Dedifferentiated amniotic fluid mesenchymal stem cell (primary cell): ENCODE data around the gene YKT6.

Experiments
- DNase-seq: peaks from one replicate; pipeline ENCODE4 v3.0.0-alpha.2; 2016; ENCODE audit errors: extremely low spot score

The YKT6 gene

DNA sequence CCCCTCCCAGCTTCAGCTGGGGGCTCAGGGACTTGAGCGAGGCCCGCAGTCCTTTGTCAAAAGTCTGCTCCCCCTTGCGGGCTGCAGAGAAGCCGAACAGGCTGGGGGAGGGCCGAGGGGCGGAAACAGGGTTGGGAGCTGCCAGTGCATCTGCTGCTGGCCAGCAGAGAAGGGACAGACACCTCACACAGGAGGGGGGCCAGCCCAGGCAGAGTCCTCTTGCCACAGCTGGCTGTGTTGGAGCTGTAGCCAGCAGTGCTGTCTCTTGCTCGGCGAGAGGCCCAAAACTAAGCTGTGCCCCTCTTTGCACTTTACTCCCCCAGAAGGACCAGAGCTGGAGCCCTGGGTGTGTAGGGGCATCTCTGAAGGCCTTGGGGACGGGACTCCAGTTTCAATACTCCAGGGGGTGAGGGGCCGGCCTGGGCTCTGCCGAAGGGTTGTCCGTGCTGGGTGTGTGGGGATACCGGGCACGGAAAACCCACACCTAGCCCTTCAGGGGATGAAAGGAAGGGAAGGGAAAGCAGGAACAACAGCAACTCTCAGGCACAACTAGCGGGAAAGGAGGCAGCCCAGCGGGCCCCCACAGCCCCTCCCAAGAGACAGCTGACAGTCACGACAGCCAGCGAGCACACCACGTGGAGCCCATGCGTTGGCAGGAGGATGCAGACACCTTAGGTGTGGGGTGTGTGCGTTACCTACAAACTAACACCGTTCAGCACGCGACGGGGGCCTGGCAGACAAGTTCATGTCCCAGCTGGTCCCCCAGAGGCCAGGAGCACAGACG, 17.8 kb downstream of the YKT6 start:
- DNase-seq: no peak

DNA sequence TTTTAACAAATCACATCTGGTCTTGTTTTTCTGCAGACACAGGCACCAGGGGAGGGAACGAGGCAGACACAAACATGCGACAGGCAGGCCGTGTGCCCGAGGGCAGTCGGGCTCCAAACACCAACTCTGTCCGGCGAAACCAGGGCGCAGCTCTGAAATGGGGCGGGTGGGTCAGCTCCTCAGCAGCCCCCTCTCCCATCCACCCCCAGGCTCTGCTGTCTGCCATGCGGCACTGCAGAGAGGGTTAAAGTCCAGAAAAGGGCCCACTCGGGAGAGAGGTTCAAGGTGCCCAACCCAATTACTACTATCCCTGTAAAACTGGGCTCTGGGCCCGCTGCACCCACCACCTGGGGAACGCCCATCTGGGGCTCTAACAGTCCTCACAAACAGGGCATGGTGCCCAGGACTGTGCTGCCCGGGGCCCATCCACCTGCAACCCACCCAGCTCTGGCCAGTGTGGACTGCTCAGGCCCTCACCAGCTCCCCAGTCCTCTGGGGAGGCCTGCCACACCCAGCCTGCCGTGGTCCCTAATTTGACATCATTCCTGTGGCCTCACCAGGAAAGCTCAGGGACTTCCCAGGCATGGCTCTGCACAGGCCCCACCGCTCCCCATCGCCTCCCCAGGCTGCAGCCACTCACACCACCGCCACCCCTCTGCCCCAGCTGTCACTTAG, 18.7 kb downstream of the YKT6 start:
- DNase-seq: no peak

DNA sequence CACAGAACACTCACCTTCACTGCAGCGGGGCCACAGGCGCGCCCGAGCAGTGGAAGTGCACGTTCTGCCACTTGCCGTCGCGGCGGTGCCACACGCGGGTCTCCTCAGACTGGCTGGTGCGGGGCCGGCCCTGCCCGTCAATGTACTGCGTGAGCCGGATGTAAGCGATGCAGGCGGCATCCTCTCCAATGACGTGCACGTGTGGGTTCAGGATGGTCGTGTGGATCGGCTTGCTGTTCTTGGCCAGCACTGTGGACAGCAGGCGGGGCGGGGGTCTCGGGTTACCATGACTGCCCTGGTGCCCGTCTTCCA, 19.2 kb downstream of the YKT6 start:
- DNase-seq: no peak

DNA sequence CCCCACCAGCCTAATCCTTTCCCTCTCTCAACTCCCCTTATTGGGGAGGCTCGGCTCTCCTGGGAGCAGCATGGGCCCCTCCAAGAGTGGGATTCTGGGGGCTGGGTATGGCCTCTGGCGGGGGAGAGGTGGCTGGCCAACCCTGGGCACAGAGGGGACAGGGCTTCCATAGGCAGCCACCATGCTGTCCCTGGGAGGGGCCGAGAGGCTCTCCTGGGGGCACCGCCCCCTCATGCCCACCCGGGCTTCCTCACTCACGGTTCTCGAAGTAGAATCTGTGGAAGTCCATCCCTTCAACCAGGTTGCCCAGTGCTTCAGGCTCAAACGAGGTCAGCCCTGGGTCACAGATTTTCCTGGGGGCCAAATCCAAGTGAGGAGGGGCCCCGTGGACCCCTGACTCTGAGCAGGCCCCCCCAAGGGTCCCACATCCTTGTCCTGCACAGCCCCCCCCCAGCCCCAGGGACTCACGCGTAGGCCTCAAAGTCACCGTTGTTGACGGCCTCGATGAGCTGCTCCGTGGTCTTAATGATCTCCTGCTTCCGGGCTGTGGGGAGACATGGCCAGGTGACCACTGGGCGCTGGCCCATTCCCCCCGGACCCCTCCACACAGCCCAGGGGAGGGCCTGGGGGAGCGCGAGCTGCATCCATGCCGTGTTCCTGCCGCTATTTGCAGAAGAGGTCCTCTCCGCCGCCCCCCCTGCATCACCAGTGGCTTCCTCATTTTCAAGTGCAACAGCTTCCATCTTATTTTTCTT, 19.8 kb downstream of the YKT6 start:
- DNase-seq: no peak

DNA sequence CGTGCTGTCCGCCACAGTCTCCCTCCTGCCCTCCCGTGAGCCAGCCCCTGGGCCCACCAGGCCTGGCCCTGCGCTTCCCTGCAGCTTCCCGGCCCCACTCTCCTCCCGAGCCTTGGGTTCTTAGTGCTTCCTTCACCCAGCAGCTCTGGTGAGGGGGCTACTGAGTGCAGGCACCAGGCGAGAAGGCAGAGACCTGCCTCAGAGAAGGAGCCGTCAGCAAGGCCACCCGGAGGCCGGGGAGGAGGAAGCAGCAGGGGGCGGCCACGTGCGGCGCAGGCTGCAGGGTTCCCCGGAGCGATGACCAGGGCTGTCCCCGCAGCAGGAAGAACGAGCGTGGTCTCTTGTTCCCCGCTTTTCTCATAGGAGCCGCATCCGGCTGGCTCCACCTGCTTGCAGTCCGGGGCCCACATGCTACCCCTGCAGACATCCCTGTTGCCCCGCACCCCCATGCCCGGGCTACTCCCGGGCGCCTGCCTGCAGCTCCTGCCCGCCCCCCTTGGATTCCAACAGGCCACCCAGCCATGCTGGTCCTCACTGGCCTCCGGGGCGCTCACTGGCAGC, 20.5 kb downstream of the YKT6 start:
- no peak for DNase-seq

DNA sequence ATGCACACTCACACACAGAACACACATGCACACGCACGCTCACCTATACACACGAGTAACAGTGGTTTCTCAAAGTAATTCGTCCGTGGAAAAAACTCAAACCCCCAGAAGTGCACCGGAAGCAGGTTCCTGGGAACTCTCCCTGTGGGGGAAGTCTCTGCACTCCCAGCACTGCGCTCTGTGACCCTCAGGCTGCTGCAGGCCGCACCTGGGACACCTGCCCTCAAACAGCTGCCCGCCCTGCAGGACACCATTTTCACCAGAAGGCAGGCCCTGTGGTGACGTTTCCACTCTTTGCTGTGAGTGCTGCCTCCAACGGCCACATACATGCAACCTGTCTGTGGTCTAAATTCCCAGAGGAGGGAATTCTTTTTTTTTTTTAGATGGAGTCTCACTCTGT, 21.3 kb downstream of the YKT6 start:
- DNase-seq: no peak

DNA sequence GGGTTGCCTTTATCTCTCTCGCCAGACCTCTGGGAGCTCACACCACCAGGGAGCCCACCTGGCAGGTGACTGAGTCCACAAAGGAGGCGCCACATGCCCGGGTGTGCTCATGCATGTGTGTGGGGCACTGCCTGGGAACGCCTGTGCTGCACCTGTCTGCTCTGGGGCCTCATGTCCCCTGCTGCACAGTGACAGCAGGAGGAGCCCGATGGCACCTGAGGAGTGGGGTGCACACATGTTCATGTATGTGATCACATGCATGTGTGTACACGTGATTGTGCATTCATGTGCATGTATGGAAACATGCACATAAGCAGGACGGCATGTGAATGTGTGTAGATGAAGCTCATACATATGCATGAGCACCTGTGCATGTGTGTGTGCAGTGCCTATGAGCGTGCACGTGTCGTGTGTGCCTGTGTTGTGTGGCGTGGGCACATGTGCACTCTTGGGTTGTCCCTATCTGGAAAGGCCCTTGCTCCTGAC, 22.0 kb downstream of the YKT6 start:
- no peak for DNase-seq

DNA sequence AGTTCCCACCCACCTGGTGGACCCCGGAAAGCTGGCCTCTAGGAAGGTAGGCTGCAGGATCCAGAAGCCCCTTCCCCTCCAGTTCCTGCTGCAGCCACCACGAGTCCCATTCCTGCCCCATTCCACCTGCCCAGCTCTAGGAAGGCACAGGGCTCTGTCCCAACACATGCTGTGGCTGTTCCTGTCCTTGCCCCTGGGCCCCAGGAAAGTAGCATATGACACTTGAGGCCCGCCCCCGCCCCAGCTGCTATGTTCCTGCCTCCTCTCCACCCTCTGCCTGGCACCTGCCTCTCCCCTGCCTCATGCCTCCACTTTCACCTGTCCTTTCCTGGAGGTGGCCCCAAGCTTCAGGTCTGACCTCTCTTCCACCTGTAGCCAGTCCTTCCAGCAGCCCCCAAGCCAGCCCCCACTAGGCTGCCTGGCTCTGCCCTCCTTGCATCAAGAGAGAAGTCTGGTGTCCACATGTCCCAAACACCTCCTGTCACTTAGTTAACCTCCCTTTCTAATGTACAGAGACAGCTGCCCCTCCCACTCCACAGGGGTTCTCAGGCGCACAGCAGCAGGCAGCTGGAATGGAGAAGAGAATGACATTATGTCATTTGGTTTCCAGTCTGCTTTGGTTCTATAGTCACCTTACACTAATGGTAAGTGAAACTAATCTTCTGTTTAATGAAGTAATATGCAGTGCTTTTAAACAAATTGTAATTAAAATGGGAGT, 22.7 kb downstream of the YKT6 start:
- no peak for DNase-seq

DNA sequence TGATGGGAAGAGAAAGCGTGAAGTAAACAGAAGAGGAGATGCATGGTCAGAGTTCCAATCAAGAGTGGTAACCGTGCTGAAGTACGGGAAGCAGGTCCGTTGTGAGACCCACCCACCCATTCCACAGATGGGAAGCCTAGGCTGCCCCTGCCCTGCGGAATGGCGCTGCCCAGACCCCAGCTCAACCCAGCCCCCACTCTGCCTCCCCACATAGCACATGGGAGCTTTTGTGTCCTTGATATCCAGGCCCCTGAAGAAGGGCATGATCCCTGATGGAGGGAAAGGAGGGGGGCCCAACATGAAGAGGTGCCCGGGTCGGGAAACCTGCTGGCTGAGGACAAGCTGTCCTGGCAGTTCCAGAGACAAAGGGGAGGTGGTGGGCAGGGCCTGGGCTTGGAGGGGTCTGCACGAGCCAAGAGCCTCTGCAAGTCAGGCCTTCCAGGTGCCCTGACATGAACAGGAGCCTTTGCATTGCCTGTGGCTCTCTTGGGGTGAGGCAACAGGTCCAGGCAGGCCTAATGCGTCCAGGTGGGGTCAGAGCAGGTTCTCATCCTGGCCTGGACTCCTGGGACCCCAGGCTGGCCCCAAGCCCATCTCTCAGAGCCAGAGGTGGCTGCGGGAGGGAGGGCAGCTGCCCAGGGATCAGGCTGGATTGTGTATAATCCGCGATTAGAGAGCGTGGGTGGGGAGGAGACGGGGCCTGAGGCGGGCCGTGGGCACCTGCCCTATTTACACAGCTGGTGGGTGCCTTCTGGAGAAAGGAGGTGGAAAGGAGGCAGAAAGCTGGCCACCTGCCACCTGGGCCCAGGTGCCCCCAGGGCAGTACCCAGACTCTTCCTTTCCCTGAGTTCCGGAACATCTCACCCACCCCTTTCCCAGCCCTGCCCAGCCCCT, 23.5 kb downstream of the YKT6 start:
- DNase-seq: no peak

DNA sequence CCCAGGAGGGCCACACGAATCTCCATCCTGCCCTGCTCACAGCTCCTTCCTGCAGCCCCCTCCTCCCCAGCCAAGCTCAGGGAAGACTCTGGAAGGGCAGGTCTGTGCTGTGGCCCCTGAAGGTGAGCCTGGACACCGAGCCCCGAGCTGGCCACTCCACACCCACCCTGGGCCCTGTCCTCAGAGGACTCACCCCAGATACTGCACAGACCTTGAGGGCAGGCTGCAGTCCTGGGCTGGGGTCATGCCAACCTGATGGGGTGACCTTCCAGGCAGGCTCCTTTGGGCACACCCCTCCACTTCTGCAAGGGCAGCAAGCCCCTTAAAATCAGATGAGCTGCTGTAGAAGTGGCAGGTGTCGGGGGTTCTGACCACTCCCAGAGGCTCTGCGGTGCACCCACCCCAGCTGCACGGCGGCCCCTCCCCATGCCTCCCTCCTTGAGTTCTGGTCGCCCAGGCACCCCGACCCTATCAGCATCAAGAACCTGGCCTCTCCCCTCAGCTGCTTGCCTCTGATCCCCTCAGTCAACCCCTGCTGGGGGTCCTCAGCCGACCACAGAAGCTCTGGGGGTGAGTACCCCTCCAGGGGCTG, 24.3 kb downstream of the YKT6 start:
- no peak for DNase-seq

DNA sequence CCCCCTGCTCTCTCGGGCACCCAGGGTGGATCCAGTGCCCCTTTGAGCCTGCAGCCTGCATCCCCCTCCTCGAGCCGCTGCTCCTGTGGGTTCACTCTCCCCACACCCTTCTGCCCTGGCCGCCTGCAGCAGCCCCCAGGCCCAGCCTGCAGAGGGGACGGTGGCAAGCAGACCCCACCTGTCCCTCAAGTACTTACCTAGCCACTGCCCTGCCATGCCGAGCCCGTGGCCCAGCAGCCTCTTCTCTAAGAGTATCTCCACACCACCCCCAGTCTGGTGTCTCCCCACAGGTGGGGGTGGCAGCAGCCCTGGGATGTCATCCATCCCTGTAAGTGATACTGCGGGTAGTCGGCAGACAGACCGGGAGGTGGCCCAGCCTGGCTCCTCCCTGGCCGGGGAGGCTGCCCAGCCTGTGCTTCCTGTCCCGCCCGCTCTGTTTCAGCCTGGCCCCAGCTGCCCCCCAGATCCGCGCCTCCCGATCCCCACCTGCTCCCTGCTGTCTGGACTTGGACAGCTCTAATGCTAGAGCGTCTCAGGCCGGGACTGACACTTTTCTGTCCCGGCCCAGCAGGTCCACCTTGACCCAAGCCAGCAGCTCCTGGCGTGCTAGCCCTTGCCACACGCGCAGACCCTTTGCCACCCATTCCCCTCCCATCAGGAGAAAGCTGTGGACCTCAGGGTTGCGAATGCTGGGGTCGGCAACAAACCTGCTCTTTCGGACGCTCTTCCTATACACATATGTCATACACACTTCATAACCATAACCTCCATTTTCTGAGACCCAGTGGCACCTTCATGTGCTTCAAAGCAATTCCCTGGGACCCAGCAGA, 25.0 kb downstream of the YKT6 start:
- no peak for DNase-seq

DNA sequence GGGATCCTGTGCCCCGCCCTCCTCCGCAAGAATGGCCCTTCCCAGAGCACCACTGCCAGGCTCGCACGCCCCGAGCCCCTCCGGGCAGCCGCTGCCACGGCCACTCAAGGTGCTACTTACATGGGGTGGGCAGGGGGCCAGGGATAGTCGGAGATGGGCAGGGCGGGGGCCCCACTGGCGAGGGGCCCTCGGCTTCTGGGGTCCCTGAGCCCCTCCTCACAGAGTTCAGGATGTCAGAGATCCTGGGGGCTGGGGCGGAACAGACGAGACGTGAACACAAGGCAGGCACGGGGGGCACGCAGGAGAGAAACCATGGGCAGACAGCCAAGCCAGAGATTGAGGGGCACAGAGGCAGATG, 25.6 kb downstream of the YKT6 start:
- no peak for DNase-seq

DNA sequence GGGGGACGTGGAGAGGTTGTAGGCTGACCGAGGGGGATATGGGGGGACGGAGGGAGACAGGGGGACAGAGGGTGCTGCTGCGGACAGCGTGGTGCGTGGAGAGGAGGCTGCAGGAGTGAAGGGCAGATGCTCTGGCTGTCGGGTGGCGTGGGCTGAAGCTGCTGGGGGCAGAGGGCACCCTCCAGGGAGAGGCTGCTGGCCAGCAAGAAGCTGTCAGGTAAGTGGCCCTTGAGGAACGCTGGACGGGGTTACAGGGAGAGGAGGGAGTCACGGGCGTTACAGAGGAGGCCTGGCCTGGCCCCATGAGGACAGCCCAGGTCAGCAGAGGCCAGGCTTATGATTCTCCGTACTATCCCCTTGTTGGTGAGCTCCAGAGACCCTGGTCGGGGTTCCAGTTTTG, 27.1 kb downstream of the YKT6 start:
- DNase-seq: no peak

DNA sequence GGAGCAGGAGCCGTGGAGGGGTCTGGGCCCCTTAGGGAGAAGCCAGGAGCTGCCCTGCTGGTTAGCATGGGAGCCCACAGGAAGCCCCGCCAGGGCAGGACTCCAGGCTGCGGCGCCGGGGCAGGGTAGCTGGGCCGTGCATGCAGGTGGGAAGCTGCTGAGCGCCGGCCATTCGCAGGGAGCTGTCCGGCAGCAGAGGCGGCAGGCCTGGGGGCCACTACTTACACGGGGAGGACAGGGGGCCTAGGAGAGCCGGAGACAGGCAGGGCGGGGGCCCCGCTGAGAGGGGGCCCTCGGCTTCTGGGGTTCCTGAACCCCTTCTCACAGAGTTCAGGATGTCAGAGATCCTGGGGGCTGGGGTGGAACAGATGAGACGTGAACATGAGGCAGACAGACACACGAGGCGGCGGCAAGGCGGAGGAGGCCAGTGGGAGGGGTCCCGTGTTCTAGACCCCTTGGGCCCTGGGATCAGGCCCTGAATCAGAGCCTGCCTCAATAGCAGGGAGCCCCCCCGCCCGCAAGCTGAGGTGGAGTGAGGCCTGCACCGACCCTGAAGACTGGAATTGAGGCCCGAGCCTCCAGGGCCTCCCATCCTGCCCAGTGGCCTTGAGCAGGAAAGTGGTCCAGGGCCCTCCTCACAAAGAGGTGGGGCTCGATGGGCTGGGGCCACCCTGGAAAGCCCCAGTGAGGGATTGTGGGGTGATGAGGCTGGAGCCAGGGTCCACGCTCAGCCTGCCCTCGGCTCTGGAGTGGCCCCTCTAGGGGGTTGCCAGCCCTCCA, 28.0 kb downstream of the YKT6 start:
- no peak for DNase-seq

DNA sequence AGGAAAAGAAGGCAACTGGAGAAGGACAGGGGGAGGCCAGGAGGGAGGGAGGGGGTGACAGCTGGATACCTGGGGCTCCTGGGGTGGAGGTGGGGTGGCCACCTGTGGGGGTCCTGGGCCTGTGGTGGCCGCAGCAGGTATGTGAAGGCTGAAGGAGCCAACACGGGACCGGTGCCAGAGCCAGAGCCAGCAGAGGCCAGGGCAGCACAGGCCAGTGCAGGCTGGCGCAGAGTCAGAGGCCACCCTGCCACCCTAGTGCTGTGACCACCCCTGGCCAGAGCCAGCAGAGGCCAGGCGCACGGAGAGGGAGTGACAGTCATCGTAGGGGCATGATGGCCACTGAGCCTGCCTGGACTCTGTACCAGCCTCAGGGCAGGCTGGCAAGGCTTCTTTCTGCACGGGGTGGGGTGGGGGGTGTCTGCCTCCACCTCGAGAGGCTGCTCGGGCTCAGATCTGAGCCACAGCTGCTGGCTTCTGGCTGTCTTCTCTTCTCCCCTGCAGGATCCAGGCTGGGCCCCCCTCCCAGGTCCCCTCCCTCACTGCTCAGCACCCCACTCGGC, 28.8 kb downstream of the YKT6 start:
- no peak for DNase-seq

DNA sequence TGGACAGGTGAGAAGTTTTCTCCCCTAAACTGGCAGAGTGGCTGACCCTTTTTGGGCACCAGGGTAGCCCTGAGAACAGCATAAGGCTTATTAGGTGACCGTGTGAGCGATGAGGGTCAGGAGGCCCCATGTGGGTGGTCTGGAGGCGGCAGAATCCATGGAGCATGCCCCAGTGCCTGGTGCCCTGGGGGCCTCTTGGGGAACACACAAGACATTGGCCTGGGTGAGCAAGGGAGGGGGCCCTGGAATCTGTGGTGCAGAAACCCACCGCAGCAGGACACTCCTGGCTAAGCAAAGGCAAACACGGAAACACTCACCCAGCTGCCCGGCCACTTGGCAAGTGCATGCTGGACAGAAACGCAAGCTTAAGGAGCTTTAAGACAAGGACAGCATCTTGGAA, 29.5 kb downstream of the YKT6 start:
- no peak for DNase-seq

DNA sequence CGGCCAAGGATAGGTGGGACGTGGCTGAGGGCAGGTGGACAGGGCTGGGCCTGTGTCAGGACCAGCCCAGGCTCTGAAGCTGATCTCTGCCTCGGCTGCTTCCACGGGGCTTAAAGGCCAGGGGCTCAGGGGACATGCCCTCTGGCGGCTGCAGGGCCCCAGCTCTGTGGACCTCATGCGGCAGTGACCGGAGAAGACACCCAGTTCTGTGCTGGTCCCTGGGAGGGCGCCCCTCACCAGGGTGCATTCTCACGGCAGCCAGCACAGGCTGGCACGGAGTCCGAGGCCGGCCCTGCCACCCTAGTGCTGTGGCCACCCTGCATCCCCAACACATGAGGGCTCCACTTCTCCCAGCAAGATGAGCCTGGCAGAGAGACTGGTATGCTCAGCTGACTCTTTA, 30.3 kb downstream of the YKT6 start:
- no peak for DNase-seq

DNA sequence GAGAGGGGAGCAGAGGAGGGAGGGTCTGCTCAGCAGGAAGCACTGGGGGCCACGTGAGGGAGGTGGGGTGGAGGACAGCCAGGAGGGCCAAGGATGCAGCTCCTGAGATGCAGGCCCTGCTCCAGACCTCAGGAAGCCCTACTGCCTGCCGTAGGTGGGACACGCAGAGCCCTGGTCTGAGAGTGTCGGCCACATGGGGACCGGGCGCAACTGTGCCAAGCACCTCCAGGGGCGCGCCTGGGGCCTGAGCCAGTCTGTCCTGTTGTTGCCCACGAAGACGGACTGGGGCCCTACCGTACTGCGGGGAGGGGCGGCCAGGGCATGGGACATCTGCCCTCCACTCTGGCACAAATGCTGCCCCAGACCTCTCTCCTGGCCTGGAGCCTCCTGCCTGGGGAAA, 31.6 kb downstream of the YKT6 start:
- no peak for DNase-seq
